Activated T-helper 2 cell treated with anti-CD3 and anti-CD28 coated beads, Interferon-gamma antibody, Interleukin-2, Interleukin-4, amounts not matched to agents 10 μg/mL and 5 μg/mL and 100 μg/mL, durations not matched to agents 14 hours and 24 hours and 36 hours (primary cell): ENCODE data around the gene GPD2. TPM values are rescaled to one million over a fixed set of nuclear protein-coding genes. Genes with fewer than 3 reads are reported as not detected.

ENCODE experiments used
- DNase-seq: peaks from one replicate; pipeline ENCODE4 v3.0.0; 2021; ENCODE audit warnings: low spot score
- H3K27ac Mint-ChIP-seq: one replicate; pipeline ENCODE4 v1.8.0; 2021; ENCODE audit warnings: mixed read lengths
- H3K27me3 Mint-ChIP-seq: one replicate; pipeline ENCODE4 v1.8.0; 2021; ENCODE audit warnings: low read depth, mixed read lengths
- H3K36me3 Mint-ChIP-seq: one replicate; pipeline ENCODE4 v1.8.0; 2021; ENCODE audit warnings: low read depth, mixed read lengths
- H3K4me1 Mint-ChIP-seq: one replicate; pipeline ENCODE4 v1.8.0; 2021; ENCODE audit warnings: low read depth, mixed read lengths
- H3K4me3 Mint-ChIP-seq: one replicate; pipeline ENCODE4 v1.8.0; 2021; ENCODE audit warnings: low read depth, mild to moderate bottlenecking, moderate library complexity, mixed read lengths
- H3K9me3 Mint-ChIP-seq: one replicate; pipeline ENCODE4 v1.8.0; 2021; ENCODE audit warnings: mixed read lengths
- intact Hi-C: fragments of 100-400 bp; cut with micrococcal nuclease; formaldehyde crosslinking; loops from one replicate; pipeline ENCODE4 v1.15.1; 2023
- total RNA-seq: library from RNA; stranded (reverse); gene quantifications from 2 replicates; pipeline ENCODE4 v1.2.3, GENCODE V29; 2022

GPD2 gene
- total RNA-seq: 23.6 and 23.7 TPM in 2 replicates

GRCh38 chr2:156435718-156436496, at the start of gene GPD2:
Gene GPD2 (plus strand): TSS chr2:156436379. CDS start chr2:156476106, 39,727 bp downstream.
- Mint-ChIP-seq H3K27ac (peak within 1 kb of the TSS; percentile 98), H3K36me3 (peaks cover 25% of the 10 kb centered on the region), H3K9me3 (no peaks in the 10 kb centered on the region), H3K27me3 (no peaks in the 10 kb centered on the region), H3K4me3 (peak within 1 kb of the TSS; percentile 99), H3K4me1 (peaks cover 43% of the 10 kb centered on the region)
- intact Hi-C loops: loop anchor here (1.0 to 10.0 kb wide), 7 partner anchors 36 to 151 kb away; no protein-coding TSS in a partner anchor
- peak; percentile 58 for DNase-seq

- H3K36me3 Mint-ChIP-seq: no peaks in the 10 kb centered on the region
- no peak overlapping the region for H3K4me3 Mint-ChIP-seq
- H3K4me1 Mint-ChIP-seq: peaks cover 14% of the 10 kb centered on the region
- H3K9me3 Mint-ChIP-seq: no peaks in the 10 kb centered on the region
- no peak overlapping the region for H3K27ac Mint-ChIP-seq
- H3K27me3 Mint-ChIP-seq: no peaks in the 10 kb centered on the region
- intact Hi-C loops: no loop called here
- DNase-seq: no peak
Observed at GRCh38 chr2:156394033-156394741, 42.0 kb upstream of the GPD2 start.

GRCh38 chr2:156396126-156396525, 40.1 kb upstream of the GPD2 start:
- no peaks in the 10 kb centered on the region for H3K9me3 Mint-ChIP-seq
- no peak overlapping the region for H3K27ac Mint-ChIP-seq
- H3K4me3 Mint-ChIP-seq: no peak overlapping the region
- intact Hi-C loops: loop anchor here (5.0 kb wide), 1 partner anchor 501 kb away; no protein-coding TSS in a partner anchor
- no peaks in the 10 kb centered on the region for H3K27me3 Mint-ChIP-seq
- no peak for DNase-seq
- H3K4me1 Mint-ChIP-seq: peaks cover 28% of the 10 kb centered on the region
- no peaks in the 10 kb centered on the region for H3K36me3 Mint-ChIP-seq

- Mint-ChIP-seq H3K4me1 (peaks cover 29% of the 10 kb centered on the region), H3K4me3 (no peak overlapping the region), H3K27me3 (no peaks in the 10 kb centered on the region), H3K27ac (no peak overlapping the region), H3K9me3 (no peaks in the 10 kb centered on the region), H3K36me3 (no peaks in the 10 kb centered on the region)
- intact Hi-C loops: loop anchor here (5.0 kb wide), 1 partner anchor 500 kb away; no protein-coding TSS in a partner anchor
- no peak for DNase-seq
Observed at GRCh38 chr2:156397229-156397628, 39.0 kb upstream of the GPD2 start.

- Mint-ChIP-seq H3K36me3 (no peaks in the 10 kb centered on the region), H3K27ac (no peak overlapping the region), H3K27me3 (no peaks in the 10 kb centered on the region), H3K4me3 (no peak overlapping the region), H3K9me3 (no peaks in the 10 kb centered on the region), H3K4me1 (peaks cover 29% of the 10 kb centered on the region)
- intact Hi-C loops: loop anchor here (5.0 kb wide), 1 partner anchor 499 kb away; no protein-coding TSS in a partner anchor
- DNase-seq: no peak
Observed at GRCh38 chr2:156398176-156398575, 38.0 kb upstream of the GPD2 start.

- Mint-ChIP-seq H3K27me3 (no peaks in the 10 kb centered on the region), H3K4me1 (peaks cover 29% of the 10 kb centered on the region), H3K9me3 (no peaks in the 10 kb centered on the region), H3K36me3 (no peaks in the 10 kb centered on the region), H3K27ac (peak overlapping the region; percentile 91), H3K4me3 (peak overlapping the region; percentile 89)
- no peak for DNase-seq
- intact Hi-C loops: loop anchor here (1.0 to 5.0 kb wide), 2 partner anchors 14 to 498 kb away; no protein-coding TSS in a partner anchor
Observed at GRCh38 chr2:156399224-156399949, 36.8 kb upstream of the GPD2 start.

- peaks cover 29% of the 10 kb centered on the region for H3K4me1 Mint-ChIP-seq
- H3K36me3 Mint-ChIP-seq: no peaks in the 10 kb centered on the region
- no peaks in the 10 kb centered on the region for H3K27me3 Mint-ChIP-seq
- H3K27ac Mint-ChIP-seq: peak overlapping the region; percentile 91
- no peaks in the 10 kb centered on the region for H3K9me3 Mint-ChIP-seq
- intact Hi-C loops: loop anchor here (1.0 to 10.0 kb wide), 9 partner anchors 15 to 1025 kb away; partner anchors contain the start of gene GPD2
- peak overlapping the region; percentile 89 for H3K4me3 Mint-ChIP-seq
- peak; percentile 31 for DNase-seq
Observed at GRCh38 chr2:156399950-156400705, 36.1 kb upstream of the GPD2 start.

- Mint-ChIP-seq H3K9me3 (no peaks in the 10 kb centered on the region), H3K27ac (peak overlapping the region; percentile 91), H3K27me3 (no peaks in the 10 kb centered on the region), H3K4me1 (peaks cover 29% of the 10 kb centered on the region), H3K36me3 (no peaks in the 10 kb centered on the region), H3K4me3 (peak overlapping the region; percentile 89)
- intact Hi-C loops: loop anchor here (1.0 to 10.0 kb wide), 7 partner anchors 21 to 1026 kb away; partner anchors contain the start of gene GPD2
- DNase-seq: peak; percentile 65
Observed at GRCh38 chr2:156400706-156401678, 35.2 kb upstream of the GPD2 start.

- no peaks in the 10 kb centered on the region for H3K36me3 Mint-ChIP-seq
- no peak overlapping the region for H3K27ac Mint-ChIP-seq
- H3K27me3 Mint-ChIP-seq: peaks cover 3% of the 10 kb centered on the region
- DNase-seq: no peak
- no peak overlapping the region for H3K4me3 Mint-ChIP-seq
- H3K9me3 Mint-ChIP-seq: no peaks in the 10 kb centered on the region
- intact Hi-C loops: loop anchor here (2.0 to 10.0 kb wide), 3 partner anchors 75 to 1027 kb away; no protein-coding TSS in a partner anchor
- H3K4me1 Mint-ChIP-seq: peaks cover 33% of the 10 kb centered on the region
Observed at GRCh38 chr2:156401861-156402260, 34.3 kb upstream of the GPD2 start.

GRCh38 chr2:156405586-156405985, 30.6 kb upstream of the GPD2 start:
- intact Hi-C loops: loop anchor here (10.0 kb wide), 1 partner anchor 1031 kb away; no protein-coding TSS in a partner anchor
- H3K4me3 Mint-ChIP-seq: no peak overlapping the region
- no peaks in the 10 kb centered on the region for H3K36me3 Mint-ChIP-seq
- peaks cover 10% of the 10 kb centered on the region for H3K4me1 Mint-ChIP-seq
- no peak for DNase-seq
- peaks cover 14% of the 10 kb centered on the region for H3K27me3 Mint-ChIP-seq
- H3K27ac Mint-ChIP-seq: no peak overlapping the region
- H3K9me3 Mint-ChIP-seq: no peaks in the 10 kb centered on the region

- Mint-ChIP-seq H3K27me3 (peaks cover 20% of the 10 kb centered on the region), H3K27ac (no peak overlapping the region), H3K36me3 (no peaks in the 10 kb centered on the region), H3K9me3 (no peaks in the 10 kb centered on the region), H3K4me1 (peaks cover 1% of the 10 kb centered on the region), H3K4me3 (no peak overlapping the region)
- DNase-seq: no peak
- intact Hi-C loops: no loop called here
Observed at GRCh38 chr2:156411835-156412234, 24.3 kb upstream of the GPD2 start.
